Right lobe of liver (tissue), 6 donors: ENCODE data around the gene CLRN3. TPM values are rescaled to one million over a fixed set of nuclear protein-coding genes. Genes with fewer than 3 reads are reported as not detected.

Experiments used
- ATAC-seq, 4 donors: fragments of 200-7000 bp; cut with Tn5 transposase; one replicate each; pipeline ENCODE4 v1.9.1; 2020; ENCODE audit warnings: mild to moderate bottlenecking in 4 of 4, moderate library complexity in 4 of 4
- DNase-seq, 3 donors: peaks; one replicate each; pipeline ENCODE4 v3.0.0-alpha.2; 2020
- H3K27ac ChIP-seq, 3 donors: fragments of 200-600 bp; one replicate each; pipeline ENCODE4 v1.8.0; 2022
- H3K27me3 ChIP-seq, 2 donors: fragments of 200-600 bp; one replicate each; pipeline ENCODE4 v1.8.0; 2022
- H3K36me3 ChIP-seq, 4 donors: fragments of 200-600 bp; sonication (generic) in 1 of 4; one replicate each; pipeline versions ENCODE4 v1.5.1 to v1.8.0; 2017 to 2022; ENCODE audit warnings: control low read depth in 1 of 4
- H3K4me1 ChIP-seq, 4 donors: fragments of 200-600 bp; sonication (generic) in 1 of 4; one replicate each; pipeline versions ENCODE4 v1.5.1 to v1.8.0; 2017 to 2022; ENCODE audit warnings: control low read depth in 1 of 4
- H3K4me3 ChIP-seq, 3 donors: fragments of 200-600 bp; one replicate each; pipeline ENCODE4 v1.8.0; 2022
- H3K9me3 ChIP-seq, 4 donors: fragments of 200-600 bp; sonication (generic) in 1 of 4; one replicate each; pipeline versions ENCODE4 v1.5.1 to v1.8.0; 2017 to 2022; ENCODE audit warnings: control low read depth in 1 of 4
- POLR2A ChIP-seq: fragments of 450-650 bp; IDR thresholded peaks from one replicate; pipeline ENCODE4 v1.6.1; 2017; ENCODE audit warnings: antibody characterized with exemption, mild to moderate bottlenecking
- WGBS: methylation state at CpG from one replicate; pipeline ENCODE4 v1.1.6; 2018; ENCODE audit warnings: low coverage, low lambda C conversion rate; ENCODE audit not compliant: insufficient coverage; ENCODE audit errors: missing lambda C conversion rate; 5-methylcytosine and 5-hydroxymethylcytosine counted together
- intact Hi-C, 2 donors: fragments of 100-400 bp; cut with DNase I; formaldehyde crosslinking; loops; one replicate each; pipeline versions ENCODE4 v1.11.2 to v1.14.1; 2022
- total RNA-seq, 6 experiments: library from RNA; depleted of rRNA in 2 of 6; stranded (reverse); fragments of >200 nt in 2 of 6; fragmentation: NEBNext Ultra II Directional in 3 of 6; extraction: Animal tissue kit (Norgen Biotek cat#: 25700) in 3 of 6; gene quantifications; one replicate each; pipeline versions ENCODE4 v1.1.0 to v1.2.4, GENCODE V29; 2016 to 2023
- TF ChIP-seq, protein P1 (sequence below), 4 donors: fragments of 200-600 bp in 3 of 4; fragments of 450-650 bp in 1 of 4; IDR thresholded peaks; one replicate each; pipeline versions ENCODE4 v1.5.1 to v1.8.0; 2016 to 2022; ENCODE audit warnings: antibody characterized with exemption in 4 of 4, mild to moderate bottlenecking in 2 of 4
- donor health status: DM: no; HTN: yes; CAD: no.
- donor health status: DM: no; HTN: no; CAD: no.
- donor health status: DM: no; HTN: no; CAD: no.
- donor health status: DM: no; HTN: yes; CAD: no.
- donor health status: DM: no; HTN: yes; CAD: no.

The CLRN3 gene
- total RNA-seq, 6 experiments from 2014 or later: 9.6 to 28.5 (median 18.1) TPM

DNA sequence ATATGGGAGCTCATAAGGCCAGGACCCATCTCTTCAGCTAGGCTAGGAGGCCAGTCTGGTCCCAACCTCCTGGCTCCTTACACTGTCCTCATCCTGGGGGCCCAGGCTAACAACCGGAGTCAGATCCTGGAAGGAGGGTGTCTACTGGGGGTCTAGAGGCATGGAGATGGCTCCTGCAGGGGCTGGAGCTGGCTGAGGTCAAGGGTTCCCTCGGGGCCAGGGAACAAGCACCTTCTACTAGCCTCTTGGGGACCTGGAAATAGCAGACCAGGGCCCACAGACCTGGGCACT lies 37.2 kb downstream of the CLRN3 start:
- Histone ChIP-seq H3K4me1 (no peaks in the 10 kb centered on the region), H3K27me3 (no peaks in the 10 kb centered on the region), H3K27ac (no peak overlapping the region), H3K9me3 (no peaks in the 10 kb centered on the region), H3K36me3 (no peaks in the 10 kb centered on the region), H3K4me3 (no peak overlapping the region)
- intact Hi-C loops: loop anchor here (10.0 kb wide), 1 partner anchor 141 kb away; no protein-coding TSS in a partner anchor
- 40% methylated on average over 1 of the region's 2 CpGs for WGBS
- TF ChIP-seq POLR2A: no peak
- TF ChIP-seq, protein P1, sequence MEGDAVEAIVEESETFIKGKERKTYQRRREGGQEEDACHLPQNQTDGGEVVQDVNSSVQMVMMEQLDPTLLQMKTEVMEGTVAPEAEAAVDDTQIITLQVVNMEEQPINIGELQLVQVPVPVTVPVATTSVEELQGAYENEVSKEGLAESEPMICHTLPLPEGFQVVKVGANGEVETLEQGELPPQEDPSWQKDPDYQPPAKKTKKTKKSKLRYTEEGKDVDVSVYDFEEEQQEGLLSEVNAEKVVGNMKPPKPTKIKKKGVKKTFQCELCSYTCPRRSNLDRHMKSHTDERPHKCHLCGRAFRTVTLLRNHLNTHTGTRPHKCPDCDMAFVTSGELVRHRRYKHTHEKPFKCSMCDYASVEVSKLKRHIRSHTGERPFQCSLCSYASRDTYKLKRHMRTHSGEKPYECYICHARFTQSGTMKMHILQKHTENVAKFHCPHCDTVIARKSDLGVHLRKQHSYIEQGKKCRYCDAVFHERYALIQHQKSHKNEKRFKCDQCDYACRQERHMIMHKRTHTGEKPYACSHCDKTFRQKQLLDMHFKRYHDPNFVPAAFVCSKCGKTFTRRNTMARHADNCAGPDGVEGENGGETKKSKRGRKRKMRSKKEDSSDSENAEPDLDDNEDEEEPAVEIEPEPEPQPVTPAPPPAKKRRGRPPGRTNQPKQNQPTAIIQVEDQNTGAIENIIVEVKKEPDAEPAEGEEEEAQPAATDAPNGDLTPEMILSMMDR (IDR thresholded peaks at IDR 0.05): no peak
- DNase-seq: no peak
- ATAC-seq: no peak

DNA sequence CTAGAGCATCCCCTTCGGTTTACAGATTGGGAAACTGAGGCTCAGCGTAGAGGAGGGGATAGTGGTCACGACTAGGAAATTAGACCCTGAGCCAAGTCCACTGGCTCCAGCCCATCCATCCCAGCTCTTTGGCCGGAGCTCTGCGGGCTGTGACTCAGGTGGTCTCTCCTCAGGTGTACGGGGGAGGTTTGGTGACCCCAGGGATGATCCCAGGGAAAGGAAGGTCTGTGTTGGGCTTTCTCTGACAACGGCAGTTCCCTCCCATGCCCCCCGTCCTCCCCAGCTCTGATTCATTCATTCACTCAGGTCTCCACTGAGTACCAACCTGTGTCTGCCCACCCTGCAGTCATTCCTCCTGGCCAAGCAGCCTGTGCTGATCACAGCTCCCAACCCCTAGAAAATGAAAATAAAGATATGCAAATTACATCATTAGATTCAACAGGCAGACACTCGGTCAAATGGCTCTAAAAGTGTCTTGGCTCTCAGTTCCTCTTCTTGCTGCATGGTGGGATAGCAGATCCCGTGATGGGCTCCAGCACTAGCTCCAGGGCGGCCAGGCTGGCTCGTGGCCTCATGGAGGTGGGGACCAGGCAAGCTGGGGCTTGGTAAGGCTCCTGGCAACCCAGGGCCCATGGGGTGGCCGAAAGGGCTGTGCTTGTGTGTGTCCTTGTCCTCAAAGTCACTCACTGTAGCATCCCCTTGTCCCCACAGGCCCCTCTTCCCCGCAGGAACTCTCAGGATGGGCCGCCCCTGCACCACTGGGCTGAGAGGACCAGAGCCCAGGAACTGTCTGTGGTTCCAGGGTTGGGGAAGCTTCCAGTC lies 37.8 kb downstream of the CLRN3 start:
- intact Hi-C loops: loop anchor here (10.0 kb wide), 1 partner anchor 140 kb away; no protein-coding TSS in a partner anchor
- H3K27me3 ChIP-seq: no peaks in the 10 kb centered on the region
- H3K4me3 ChIP-seq: no peak overlapping the region
- DNase-seq (no peak), ATAC-seq (peak in 1 of 4 donors; percentile 42)
- H3K4me1 ChIP-seq: no peaks in the 10 kb centered on the region
- H3K9me3 ChIP-seq: no peaks in the 10 kb centered on the region
- H3K27ac ChIP-seq: no peak overlapping the region
- no peaks in the 10 kb centered on the region for H3K36me3 ChIP-seq
- 58% methylated on average over 4 of the region's 15 CpGs for WGBS
- TF ChIP-seq, protein P1 (IDR thresholded peaks at IDR 0.05): no peak
- no peak for TF ChIP-seq POLR2A

DNA sequence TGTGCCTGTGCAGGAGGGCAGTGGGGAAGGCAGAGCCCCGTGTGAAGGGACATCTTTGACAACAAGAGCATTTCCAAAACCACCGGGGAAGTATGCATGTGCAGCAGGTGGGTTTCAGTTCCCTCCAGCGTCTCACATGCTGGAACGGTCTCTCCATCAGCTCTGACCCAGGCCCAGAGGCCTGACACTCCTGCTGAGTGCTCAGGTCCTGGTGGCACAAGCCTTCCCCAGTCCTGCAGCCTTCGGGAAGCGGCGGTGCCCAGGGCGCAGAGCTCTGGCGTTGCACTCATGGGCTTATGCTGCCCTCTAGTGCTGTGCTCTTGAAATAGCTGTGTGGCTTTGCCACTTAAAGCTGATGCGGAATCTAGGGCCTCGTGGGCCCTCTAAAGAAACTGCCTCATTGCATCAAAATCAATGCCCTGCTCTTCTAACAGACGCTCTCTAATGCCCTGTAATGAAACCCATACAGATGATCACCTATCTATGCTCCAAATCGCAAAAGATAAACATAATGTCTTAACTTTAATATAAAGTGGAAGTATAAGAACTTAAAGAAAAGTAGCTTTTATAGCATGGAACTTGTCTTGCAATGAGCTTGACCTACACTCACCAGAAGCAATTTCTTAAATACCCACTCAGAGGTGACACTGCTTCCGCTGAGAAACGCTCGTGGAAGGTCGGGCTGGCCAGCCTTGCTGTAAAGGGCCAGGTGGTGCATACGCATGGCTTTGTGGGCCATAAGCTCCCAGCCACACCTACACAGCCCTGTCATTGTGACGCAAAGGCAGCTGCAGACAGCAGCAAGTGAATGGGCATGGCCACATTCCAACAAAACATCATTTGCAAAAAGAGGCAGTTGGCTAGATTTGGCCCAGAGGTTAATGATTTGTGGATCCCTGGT lies 38.6 kb downstream of the CLRN3 start:
- DNase-seq (peak; percentile 70 to 76 (median 75)), ATAC-seq (peak; percentile 94 to 98 (median 96))
- Histone ChIP-seq H3K9me3 (no peaks in the 10 kb centered on the region), H3K27me3 (no peaks in the 10 kb centered on the region), H3K4me3 (no peak overlapping the region), H3K36me3 (no peaks in the 10 kb centered on the region), H3K27ac (no peak overlapping the region), H3K4me1 (no peaks in the 10 kb centered on the region)
- WGBS: 25% methylated on average over 16 of the region's 19 CpGs
- no peak for TF ChIP-seq POLR2A
- TF ChIP-seq, protein P1 (IDR thresholded peaks at IDR 0.05): peak; percentile 74 to 86 (median 82)
- intact Hi-C loops: loop anchor here (10.0 kb wide), 1 partner anchor 139 kb away; no protein-coding TSS in a partner anchor

DNA sequence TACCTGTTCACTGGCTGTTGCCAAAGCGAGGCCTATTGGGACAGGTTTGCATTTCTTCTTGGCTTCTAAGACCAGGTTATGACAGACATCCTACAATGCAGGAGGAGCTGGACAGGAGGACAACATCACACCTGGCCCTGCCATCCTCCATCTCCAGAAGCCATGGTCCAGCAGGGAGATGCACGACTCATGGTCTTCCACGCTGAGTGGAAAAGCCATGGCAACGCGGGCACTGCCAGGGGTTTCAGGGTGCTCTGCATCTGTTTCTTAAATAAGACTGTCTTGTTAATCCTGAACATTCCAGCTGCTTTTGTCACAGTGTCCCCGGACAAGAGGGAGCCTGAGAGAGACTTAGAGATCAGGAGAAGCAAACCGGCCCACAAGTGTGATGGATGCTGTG lies 40.3 kb downstream of the CLRN3 start:
- intact Hi-C loops: loop anchor here (10.0 kb wide), 1 partner anchor 138 kb away; no protein-coding TSS in a partner anchor
- Histone ChIP-seq H3K9me3 (no peaks in the 10 kb centered on the region), H3K4me1 (no peaks in the 10 kb centered on the region), H3K4me3 (no peak overlapping the region), H3K27me3 (no peaks in the 10 kb centered on the region), H3K36me3 (no peaks in the 10 kb centered on the region), H3K27ac (no peak overlapping the region)
- ATAC-seq (no peak), DNase-seq (no peak)
- WGBS: 48% methylated on average over 3 of the region's 7 CpGs
- TF ChIP-seq POLR2A: no peak
- TF ChIP-seq, protein P1 (IDR thresholded peaks at IDR 0.05): no peak
